Activated T-cell treated with anti-CD3 and anti-CD28 coated beads for 48 hours (primary cell): ENCODE data around the gene RAVER1.
"Not testable (repeated sequence)": the region's sequence is repeated elsewhere in the genome, so short reads cannot be mapped to it uniquely, and the experiment has no call there.

Source experiments
- DNase-seq: peaks from one replicate; pipeline ENCODE4 v3.0.0-alpha.2; 2020; ENCODE audit warnings: low read depth

The RAVER1 gene

DNA sequence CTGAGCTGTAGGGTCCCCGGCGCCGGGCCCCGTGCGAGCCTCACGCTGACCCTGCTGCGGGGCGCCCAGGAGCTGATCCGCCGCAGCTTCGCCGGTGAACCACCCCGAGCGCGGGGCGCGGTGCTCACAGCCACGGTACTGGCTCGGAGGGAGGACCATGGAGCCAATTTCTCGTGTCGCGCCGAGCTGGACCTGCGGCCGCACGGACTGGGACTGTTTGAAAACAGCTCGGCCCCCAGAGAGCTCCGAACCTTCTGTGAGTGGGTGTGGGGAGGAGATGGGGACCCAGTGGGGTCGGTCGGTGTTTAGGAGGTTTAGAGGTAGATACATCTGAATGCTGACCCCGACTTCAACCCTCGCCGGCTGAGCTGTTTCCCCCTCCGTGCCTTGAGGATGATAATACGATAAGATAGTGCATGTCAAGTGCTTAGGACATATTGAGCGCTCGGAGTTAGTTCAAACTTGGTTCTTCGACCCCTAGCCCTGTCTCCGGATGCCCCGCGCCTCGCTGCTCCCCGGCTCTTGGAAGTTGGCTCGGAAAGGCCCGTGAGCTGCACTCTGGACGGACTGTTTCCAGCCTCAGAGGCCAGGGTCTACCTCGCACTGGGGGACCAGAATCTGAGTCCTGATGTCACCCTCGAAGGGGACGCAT is 41.6 kb downstream of the RAVER1 start:
- DNase-seq: no peak

- no peak for DNase-seq
These were observed 42.3 kb downstream of the RAVER1 start for GRCh38 chr19:10290876-10291553.

GRCh38 chr19:10290357-10290875 is 42.9 kb downstream of the RAVER1 start:
- no peak for DNase-seq

- DNase-seq: no peak
These were observed 43.4 kb downstream of the RAVER1 start, which contains the start of gene ICAM5 for GRCh38 chr19:10289836-10290356. TSS of gene ICAM5 (plus strand) at chr19:10289952. CDS start at chr19:10290044, 92 bp downstream.

GRCh38 chr19:10289167-10289835 is 44.0 kb downstream of the RAVER1 start:
- DNase-seq: peak; percentile 72

DNA sequence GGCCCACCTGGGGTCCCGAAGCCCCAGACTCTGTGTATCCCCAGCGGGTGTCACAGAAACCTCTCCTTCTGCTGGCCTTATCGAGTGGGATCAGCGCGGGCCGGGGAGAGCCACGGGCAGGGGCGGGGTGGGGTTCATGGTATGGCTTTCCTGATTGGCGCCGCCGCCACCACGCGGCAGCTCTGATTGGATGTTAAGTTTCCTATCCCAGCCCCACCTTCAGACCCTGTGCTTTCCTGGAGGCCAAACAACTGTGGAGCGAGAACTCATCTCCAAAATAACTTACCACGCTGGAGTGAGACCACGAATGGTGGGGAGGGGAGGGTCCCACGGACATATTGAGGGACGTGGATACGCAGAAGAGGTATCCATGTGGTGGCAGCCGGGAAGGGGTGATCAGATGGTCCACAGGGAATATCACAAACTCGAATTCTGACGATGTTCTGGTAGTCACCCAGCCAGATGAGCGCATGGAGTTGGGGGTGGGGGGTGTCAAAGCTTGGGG is 44.6 kb downstream of the RAVER1 start:
- no peak for DNase-seq

- no peak for DNase-seq
These were observed 46.3 kb downstream of the RAVER1 start, which contains the start of gene ICAM4 for GRCh38 chr19:10286803-10287737. TSS of gene ICAM4 (plus strand) at chr19:10286955. CDS start at chr19:10287013, 58 bp downstream.

GRCh38 chr19:10285393-10285792 is 47.9 kb downstream of the RAVER1 start:
- no peak for DNase-seq

- DNase-seq: no peak
These were observed 48.4 kb downstream of the RAVER1 start for GRCh38 chr19:10284960-10285278.

- DNase-seq: no peak
These were observed 49.0 kb downstream of the RAVER1 start for GRCh38 chr19:10284065-10284959.

- no peak for DNase-seq
These were observed 49.8 kb downstream of the RAVER1 start for GRCh38 chr19:10283301-10284064.

DNA sequence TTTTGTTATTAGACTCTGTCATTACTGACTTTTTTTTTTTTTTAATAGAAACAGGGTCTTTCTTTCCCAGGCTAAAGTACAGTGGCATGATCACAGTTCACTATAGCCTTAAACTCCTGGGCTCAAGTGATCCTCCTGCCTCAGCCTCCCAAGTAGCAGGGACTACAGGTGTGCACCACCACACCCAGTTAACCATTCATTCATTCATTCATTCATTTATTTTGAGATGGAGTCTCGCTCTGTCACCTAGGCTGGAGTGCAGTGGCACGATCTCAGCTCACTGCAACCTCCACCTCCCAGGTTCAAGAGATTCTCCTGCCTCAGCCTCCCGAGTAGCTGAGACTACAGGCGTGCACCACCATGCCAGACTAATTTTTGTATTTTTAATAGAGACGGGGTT is 51.3 kb downstream of the RAVER1 start:
- DNase-seq: not testable (repeated sequence)

DNA sequence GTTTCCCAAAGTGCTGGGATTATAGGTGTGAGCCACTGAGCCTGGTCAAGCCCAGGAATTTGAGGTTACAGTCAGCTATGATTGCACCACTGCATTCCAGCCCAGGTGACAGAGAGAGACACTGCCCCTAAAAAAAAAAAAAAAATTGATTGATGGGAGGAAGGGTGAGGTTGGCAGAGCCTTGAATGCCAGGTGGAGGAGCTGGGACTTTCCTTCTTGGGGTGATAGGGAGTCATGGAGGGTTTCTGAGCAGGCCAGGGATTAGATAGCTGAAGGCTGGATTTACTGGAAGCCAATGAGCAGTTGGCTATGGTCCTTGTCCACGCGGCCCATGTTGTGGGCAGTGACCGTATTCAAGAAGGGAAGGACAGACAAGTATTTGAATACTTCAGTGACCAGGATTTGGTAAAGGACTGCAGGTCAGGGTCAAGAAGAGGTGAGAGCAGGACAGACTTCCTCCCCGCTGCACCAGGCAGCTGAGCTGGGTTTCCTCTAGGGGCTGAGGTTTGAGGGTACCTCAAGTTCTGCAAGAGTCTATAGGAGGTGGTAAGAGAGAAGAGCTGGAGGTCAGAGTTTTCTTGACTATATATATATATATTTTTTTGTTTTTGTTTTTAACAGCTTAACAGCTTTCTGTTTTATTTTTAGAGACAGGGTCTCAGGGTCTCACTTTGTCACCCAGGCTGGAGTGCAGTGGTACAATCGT is 53.4 kb downstream of the RAVER1 start:
- no peak for DNase-seq

GRCh38 chr19:10278935-10279334 is 54.4 kb downstream of the RAVER1 start:
- no peak for DNase-seq

GRCh38 chr19:10277795-10278589 is 55.3 kb downstream of the RAVER1 start:
- DNase-seq: no peak

- DNase-seq: no peak
These were observed 58.7 kb downstream of the RAVER1 start for GRCh38 chr19:10274589-10274988.

GRCh38 chr19:10271543-10272086 is 61.7 kb downstream of the RAVER1 start:
- no peak for DNase-seq
